Measurements from ENCODE around the gene RPS6KB2. TPM values are rescaled to one million over a fixed set of nuclear protein-coding genes. Genes with fewer than 3 reads are reported as not detected.
"Not testable (repeated sequence)": the region's sequence is repeated elsewhere in the genome, so short reads cannot be mapped to it uniquely, and the experiment has no call there.

The RPS6KB2 gene
- total and polyA plus RNA-seq, 2 experiments from 2014 or later: 29.5 to 41.3 TPM

GRCh38 chr11:67470337-67471002 lies 42.2 kb downstream of the RPS6KB2 start (continued):
- no peak for TF ChIP-seq ZNF462 (CRISPR knock-in tag; IDR thresholded peaks at IDR 0.05)
- TF ChIP-seq ZNF114 (CRISPR knock-in tag; IDR thresholded peaks at IDR 0.05): no peak
- no peak for TF ChIP-seq REST (IDR thresholded peaks at IDR 0.05; ENCODE audit: unreplicated experiment)

- Histone ChIP-seq H4K20me1 (replicated peaks; ENCODE audit: insufficient read depth) (no peaks in the 10 kb centered on the region), H3K36me3 (ENCODE audit: insufficient read depth) (no peaks in the 10 kb centered on the region), H3K27me3 (ENCODE audit: insufficient read depth) (no peaks in the 10 kb centered on the region), H3K27ac (ENCODE audit: low read depth) (no peak overlapping the region), H2AFZ (no peak overlapping the region), H3F3A (replicated peaks; ENCODE audit: low read depth) (no peaks in the 10 kb centered on the region), H3K9me2 (ENCODE audit: insufficient read depth) (no peaks in the 10 kb centered on the region), H3K4me2 (no peak overlapping the region), H3K79me2 (replicated peaks; ENCODE audit: insufficient read depth) (no peaks in the 10 kb centered on the region), H3K4me3 (no peak overlapping the region), H3K4me1 (ENCODE audit: insufficient read depth) (peaks cover 5% of the 10 kb centered on the region; the same call in 1 of the 2 replicates)
- H3K27ac Mint-ChIP-seq: no peak overlapping the region
- TF ChIP-seq NANOG (IDR thresholded peaks at IDR 0.05; ENCODE audit: borderline replicate concordance): no peak
- H3K4me3 Mint-ChIP-seq: no peak overlapping the region
- H3K9me3 Mint-ChIP-seq: peaks cover 4% of the 10 kb centered on the region; the same call in 2 of the 3 replicates
- H3K36me3 Mint-ChIP-seq (ENCODE audit: low read depth): no peaks in the 10 kb centered on the region
- DNase-seq (ENCODE audit: low spot score) (no peak), ATAC-seq (no peak)
- H3K27me3 Mint-ChIP-seq (ENCODE audit: insufficient read depth, low read depth, poor library complexity): peaks cover 10% of the 10 kb centered on the region
- no peaks in the 10 kb centered on the region; the same call in none of the 3 replicates for H3K4me1 Mint-ChIP-seq
These were observed 44.6 kb downstream of the RPS6KB2 start for GRCh38 chr11:67472882-67473281.

- not testable (repeated sequence) for H3K4me3 ChIP-seq; H4K20me1 ChIP-seq (replicated peaks; ENCODE audit: insufficient read depth); H3K4me1 ChIP-seq (ENCODE audit: insufficient read depth); H3K79me2 ChIP-seq (replicated peaks; ENCODE audit: insufficient read depth); H3K9me2 ChIP-seq (ENCODE audit: insufficient read depth); H3K36me3 ChIP-seq (ENCODE audit: insufficient read depth); H3F3A ChIP-seq (replicated peaks; ENCODE audit: low read depth); H3K27ac Mint-ChIP-seq; H3K4me1 Mint-ChIP-seq; H3K27me3 ChIP-seq (ENCODE audit: insufficient read depth); H3K9me3 Mint-ChIP-seq; H2AFZ ChIP-seq; H3K36me3 Mint-ChIP-seq (ENCODE audit: low read depth); H3K4me2 ChIP-seq; ATAC-seq; H3K27ac ChIP-seq (ENCODE audit: low read depth); H3K4me3 Mint-ChIP-seq; H3K27me3 Mint-ChIP-seq (ENCODE audit: insufficient read depth, low read depth, poor library complexity); DNase-seq (ENCODE audit: low spot score)
These were observed 48.4 kb downstream of the RPS6KB2 start for GRCh38 chr11:67476692-67477091.

- H3K27ac ChIP-seq (ENCODE audit: low read depth); DNase-seq (ENCODE audit: low spot score); H2AFZ ChIP-seq; H3K9me3 Mint-ChIP-seq; H3K4me3 Mint-ChIP-seq; H3K4me1 ChIP-seq (ENCODE audit: insufficient read depth); H3K4me1 Mint-ChIP-seq; H3K36me3 ChIP-seq (ENCODE audit: insufficient read depth); H3K27me3 Mint-ChIP-seq (ENCODE audit: insufficient read depth, low read depth, poor library complexity); H3K4me2 ChIP-seq; H3K4me3 ChIP-seq; H3K36me3 Mint-ChIP-seq (ENCODE audit: low read depth); H3K27me3 ChIP-seq (ENCODE audit: insufficient read depth); H3F3A ChIP-seq (replicated peaks; ENCODE audit: low read depth); H3K79me2 ChIP-seq (replicated peaks; ENCODE audit: insufficient read depth); H3K27ac Mint-ChIP-seq; H3K9me2 ChIP-seq (ENCODE audit: insufficient read depth); H4K20me1 ChIP-seq (replicated peaks; ENCODE audit: insufficient read depth); ATAC-seq: not testable (repeated sequence)
These were observed 49.2 kb downstream of the RPS6KB2 start for GRCh38 chr11:67477344-67478050.
